NCI-H460 (cell line): Measurements from ENCODE around the gene UPP2. TPM values are rescaled to one million over a fixed set of nuclear protein-coding genes. Genes with fewer than 3 reads are reported as not detected.
A peak's percentile ranks its signal among the peaks of the same experiment; 100 is the strongest.

ENCODE experiments used
- DNase-seq: peaks from one replicate; pipeline ENCODE4 v3.0.0-alpha.2; 2016; ENCODE audit warnings: low read depth; ENCODE audit errors: extremely low read depth
- total RNA-seq: library from RNA; depleted of rRNA; stranded (reverse); fragments of >200 nt; shearing (Covaris generic); gene quantifications from 2 replicates; pipeline ENCODE4 v1.2.3, GENCODE V29; 2014

The UPP2 gene
- total RNA-seq, 1 experiment from 2014 or later, result not detected

DNA sequence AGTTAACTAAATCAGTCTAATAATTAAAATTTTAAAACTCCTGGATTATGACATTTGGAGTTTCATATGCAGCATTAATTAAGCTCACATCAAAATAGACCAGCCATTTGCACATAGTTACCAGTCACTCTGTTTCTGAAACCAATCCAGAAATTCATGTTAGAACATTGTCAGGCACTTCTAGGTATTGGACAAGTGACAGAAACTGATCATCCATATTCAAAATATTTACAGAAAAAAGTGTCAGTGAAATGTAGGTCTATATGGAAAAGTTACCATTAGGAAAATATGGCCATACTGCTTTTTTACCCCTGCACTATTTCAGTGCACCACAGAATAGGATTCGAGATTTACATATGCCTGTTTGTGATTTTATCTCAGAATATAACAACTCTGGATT, 33.4 kb downstream of the UPP2 start:
- no peak for DNase-seq

DNA sequence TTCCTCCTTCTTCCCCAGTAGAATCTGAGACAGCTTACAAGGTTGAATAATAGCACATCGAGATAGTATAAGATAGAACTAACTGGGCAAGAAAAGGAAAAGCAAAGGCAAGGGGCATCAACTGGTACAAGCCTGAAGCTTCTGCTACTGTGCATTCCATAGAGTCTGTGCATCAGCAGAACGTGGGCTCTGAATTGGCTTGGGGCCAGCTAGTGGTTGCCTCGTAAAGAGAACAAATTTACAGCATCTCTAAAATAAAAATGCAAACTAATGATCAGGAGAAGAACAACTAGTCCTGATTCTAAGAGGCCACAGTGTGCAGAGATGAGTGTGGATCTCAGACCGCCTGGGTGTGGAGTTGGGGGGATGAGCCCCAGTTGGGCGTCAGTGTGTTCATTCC, 36.6 kb downstream of the UPP2 start:
- no peak for DNase-seq

DNA sequence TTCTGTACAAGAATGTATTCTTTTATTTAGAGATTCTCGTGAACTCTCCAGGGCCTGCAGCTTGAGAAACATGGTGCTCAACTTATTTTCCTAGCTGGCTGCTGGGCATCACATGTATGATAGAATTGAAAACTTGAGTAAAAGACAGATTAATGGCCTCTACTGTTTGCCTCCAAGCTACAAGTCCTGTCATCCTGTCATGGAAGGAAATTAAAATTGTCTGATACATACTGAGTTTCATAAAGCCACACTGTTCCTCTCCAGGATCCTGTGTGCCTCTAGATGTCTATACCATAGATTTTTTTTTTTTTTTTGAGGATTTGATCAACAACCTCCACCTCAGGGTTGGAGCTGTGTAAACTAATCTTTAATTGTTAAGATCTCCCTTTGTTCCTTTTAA, 38.5 kb downstream of the UPP2 start:
- no peak for DNase-seq

DNA sequence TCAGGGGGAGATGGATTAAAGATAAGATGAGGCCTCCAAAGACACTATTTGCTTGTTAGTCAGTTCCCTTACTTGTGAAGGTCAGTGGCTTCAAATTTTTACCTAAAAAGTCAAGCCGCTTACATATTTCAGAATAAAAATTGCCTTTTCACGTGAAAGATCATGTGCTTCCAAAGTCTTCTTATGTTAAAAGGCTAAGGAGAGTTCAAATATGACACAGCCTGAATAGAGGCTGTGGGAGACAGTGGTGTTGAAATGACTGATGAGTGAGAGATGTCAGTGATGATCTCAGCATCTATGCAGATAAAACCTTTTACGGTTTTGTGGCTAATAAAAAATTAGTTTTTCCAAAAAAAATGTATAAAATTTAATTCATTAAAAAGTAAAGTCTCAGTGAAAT, 40.5 kb downstream of the UPP2 start:
- no peak for DNase-seq

DNA sequence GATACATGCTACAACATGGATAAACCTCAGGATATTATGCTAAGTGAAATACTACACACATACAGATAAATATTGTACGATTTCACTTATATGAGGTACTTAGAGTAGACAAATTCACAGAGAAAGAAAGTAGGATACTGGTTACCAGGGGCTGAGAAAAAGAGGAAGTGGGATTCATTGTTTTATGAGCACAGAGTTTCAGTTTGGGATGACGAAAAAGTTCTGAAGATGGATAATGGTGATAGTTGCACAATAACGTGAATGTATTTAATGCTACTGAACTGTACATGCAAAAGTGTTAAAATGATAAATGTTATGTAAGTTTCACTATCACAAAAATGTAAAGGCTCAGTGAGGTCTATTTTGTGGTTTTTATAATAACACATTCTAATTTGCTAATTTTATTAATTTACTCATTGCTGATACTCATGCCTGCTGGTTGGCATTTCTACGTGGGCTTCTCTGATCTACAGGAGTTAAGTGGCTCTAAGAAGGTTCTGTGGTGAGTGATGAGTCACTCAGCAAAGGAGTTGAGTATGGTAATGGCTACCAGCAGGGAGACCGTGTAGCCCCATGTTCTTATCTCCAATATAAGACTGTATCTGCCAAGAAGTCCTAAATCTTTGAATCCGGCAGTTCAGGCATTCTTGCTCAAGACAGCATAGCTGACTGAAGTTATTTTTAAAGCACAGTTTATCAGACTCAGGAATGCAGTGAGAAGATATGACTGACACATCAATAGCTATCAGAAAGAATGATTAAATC, 41.1 kb downstream of the UPP2 start:
- no peak for DNase-seq

DNA sequence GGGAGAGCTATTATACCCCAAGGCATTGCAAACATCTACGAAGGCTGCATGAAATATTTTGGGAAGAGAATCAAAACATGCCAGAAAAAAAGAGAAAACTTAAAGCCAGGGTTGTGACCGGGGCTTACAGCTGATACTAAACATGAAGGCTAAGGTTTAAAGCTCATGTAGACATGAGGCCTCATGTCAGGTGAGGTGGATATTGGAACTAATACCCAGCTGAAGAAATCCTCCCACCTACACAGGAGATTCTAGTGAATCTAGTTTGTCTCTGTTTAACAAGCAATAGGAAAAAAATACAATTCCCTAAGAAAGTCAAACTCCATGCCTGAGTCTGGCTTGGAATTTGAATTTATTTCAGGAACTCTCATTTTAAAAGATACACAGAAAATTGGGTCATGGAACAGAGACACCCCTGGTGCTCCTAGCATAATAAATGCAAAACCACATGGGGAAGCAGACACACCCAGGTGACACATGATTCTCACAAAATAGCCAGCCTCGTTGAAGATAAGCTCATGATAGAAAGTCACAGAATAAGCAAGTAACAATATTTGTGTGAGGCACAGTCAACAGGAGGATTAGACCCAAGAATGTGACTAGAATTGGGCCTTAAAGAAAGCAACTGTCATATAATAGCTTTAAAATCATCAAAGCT, 42.2 kb downstream of the UPP2 start:
- DNase-seq, result no peak

DNA sequence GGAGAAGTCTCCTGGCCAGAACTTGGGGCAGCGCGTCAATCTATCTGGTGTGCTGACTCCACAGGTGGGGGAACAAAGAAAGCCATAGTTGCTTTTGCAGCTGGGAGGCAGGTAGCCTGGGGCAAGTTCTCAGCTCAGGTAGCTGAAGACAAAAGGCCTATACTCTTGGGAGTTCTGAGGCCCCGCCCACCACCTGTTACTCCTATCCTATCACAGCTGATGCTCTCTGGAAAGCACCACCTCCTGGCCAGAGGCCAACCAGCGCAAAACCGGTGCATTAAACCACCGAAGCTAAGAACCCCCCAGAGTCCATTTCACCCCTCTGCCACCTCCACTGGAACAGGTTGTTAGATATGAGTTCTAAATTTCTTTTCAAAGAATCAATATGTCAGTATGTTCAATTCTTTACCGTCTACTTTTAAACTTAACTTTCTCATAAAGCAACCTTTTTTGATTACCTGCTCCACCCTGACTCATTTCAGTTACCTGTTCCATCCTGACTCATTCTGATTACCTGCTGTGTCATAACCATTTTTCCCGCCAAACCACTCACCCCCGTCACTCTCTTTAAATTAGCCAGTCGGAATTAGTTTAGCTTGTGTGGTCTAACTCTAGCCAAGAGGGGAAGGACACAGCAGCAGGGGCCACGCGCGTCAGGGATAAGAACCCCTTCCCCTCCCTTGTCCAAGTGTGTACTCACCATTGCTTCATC, 43.4 kb downstream of the UPP2 start:
- DNase-seq, result no peak

DNA sequence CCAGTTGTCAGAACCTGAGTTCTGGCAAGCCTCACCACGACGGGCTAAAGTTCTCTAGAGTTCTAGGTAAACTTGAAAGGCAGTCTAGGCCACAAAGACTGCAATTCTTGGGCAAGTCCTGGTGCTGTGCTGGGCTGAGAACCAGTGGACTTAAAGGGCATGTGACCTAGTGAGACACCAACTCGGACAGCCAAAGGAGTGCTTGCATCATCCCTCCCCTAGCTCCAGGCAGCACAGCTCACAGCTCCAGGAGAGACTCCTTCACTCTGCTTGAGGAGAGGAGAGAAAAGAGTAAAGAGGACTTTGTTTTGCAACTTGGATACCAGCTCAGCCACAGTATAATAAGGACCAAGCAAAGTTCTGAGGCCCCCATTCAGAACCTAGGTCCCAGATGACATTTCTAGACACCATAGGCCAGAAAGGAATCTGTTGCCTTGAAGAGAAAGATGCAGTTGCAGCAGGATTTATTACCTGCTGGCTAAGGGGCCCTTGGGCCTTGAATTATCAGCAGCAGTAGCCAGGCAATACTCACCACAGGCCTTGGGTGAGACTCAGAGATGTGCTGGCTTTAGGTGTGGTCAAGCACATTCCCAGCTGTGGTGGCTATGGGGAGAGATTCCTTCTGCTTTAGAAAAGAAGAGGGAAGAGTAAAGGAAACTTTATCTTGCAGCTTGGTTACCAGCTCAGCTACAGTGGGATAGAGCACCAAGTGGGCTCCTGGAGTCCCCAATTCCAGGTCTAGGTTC, 51.8 kb downstream of the UPP2 start:
- DNase-seq, result no peak

DNA sequence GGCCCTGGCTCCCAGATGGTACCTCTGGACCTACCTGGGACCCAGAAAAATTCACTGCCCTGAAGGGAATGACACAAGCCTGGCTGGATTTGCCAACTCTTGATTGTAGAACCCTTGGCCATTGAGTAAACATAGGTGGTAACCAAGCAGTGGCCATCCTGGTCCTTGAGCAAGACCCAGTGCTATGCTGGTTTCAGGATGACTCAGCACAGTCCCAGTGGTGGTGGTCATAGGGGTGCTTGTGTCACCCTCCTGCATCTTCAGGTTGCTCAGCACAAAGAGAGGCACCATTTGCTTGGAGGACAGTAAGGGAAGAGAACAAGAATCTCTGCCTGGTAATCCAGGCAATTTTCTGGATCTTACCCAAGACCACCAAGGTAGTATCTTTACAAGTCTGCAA, 52.9 kb downstream of the UPP2 start:
- DNase-seq, result no peak

DNA sequence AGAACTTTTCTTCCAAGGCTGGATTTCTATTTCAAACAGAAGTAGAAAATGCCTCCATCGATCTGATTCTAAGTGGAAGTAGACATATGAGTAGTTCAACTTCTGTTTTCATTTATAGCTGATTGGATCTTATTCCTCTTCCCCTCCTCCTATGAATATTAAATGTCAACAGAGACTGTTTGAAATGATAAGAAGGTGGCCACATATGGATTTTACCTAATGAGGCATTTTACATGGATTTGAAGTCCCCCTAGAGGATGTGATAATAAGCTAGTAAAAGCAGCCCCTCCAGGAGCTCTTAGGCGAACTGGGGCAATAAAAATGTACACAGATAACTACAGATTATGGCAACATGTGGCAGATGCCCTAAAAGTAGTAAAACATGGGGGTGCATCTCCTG, 71.0 kb downstream of the UPP2 start:
- DNase-seq, result no peak

DNA sequence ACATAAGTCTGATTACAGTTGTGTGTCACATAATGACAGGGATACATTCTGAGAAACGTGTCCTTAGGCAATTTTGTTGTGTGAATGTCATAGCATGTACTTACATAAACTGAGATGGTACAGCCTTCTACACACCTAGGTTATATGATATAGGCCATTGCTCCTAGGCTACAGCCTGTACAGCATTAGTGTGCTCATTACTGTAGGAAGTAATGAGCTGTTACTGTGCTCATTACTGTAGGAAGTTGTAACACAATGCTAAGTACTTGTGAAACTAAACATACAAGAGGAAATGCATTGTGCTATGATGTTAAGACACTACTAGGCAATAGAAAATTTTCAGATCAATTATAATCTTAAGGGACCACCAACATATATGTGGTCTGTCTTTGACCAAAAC, 72.8 kb downstream of the UPP2 start:
- no peak for DNase-seq

DNA sequence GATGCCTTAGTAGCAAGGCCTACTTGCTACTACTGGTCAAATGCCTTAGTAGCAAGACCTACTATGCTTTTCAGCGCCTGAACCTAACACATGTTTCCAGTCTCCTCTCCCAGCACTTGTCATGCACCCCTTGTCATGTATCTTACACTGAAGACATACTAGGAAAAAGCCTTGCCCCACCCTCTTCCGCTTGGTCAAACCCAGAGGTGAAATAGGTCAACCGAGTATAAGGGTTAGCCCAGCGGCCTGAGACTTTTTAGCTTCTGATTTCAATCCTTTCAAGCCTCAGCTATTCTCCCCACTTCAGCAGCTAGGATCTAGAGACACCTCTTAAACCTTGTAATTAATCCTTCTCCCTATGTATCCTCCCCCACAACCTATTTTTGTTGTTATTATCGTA, 73.3 kb downstream of the UPP2 start:
- no peak for DNase-seq

DNA sequence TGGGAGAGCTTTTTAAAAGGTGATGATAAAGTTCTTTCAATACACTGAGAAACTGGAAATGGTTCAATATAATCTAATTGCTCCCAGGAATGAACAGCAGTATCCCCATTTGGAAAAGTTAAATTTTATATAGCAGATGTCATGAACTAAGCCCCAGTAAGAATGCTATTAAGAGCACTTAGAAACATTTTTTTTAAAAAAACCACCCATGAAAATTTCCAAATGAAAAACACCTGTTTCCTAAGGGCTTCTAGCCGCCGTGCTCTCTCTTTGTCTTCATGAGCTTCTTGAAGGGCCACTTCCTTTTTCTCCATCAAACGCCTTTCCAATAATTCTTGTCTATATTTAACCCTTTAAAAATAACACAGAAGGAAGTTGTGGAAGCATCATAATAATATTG, 77.0 kb downstream of the UPP2 start:
- no peak for DNase-seq

DNA sequence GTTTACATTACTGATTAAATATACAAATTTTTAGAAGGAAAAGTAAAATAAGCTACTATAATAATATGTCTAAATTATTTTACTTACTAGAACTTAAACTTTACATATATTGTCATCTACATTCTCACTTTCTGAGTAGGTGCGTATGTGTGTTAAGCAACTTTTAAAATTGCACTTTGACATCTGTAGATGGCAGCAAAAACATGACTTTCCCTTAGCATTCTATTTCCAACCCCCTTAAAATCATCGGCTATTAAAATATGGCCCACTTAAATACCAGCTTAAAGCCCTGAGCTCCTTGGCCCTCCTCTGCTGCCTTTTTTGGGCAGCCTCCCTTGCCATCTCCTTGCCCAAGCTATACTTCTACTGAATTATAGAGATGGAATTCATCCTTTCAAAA, 78.0 kb downstream of the UPP2 start:
- DNase-seq, result peak; percentile 8

DNA sequence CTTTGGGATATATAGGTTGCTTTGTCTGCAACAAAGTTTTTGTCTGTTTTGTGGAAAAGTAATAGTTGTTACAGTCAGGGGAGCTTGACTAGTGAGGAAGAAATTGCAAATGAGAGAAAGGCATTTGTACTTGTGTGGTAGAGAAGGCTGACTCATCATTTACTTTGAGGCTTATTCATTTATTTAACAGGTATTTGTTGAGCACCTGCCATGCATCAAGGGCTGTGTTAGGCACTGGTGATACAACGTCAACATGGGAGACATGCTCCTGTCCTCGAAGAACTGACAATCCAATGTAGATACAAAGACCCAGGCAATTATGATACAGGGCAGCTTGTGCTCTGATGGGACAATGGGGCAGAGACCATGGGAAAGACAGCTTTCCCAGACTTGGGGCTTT, 79.5 kb downstream of the UPP2 start:
- no peak for DNase-seq

DNA sequence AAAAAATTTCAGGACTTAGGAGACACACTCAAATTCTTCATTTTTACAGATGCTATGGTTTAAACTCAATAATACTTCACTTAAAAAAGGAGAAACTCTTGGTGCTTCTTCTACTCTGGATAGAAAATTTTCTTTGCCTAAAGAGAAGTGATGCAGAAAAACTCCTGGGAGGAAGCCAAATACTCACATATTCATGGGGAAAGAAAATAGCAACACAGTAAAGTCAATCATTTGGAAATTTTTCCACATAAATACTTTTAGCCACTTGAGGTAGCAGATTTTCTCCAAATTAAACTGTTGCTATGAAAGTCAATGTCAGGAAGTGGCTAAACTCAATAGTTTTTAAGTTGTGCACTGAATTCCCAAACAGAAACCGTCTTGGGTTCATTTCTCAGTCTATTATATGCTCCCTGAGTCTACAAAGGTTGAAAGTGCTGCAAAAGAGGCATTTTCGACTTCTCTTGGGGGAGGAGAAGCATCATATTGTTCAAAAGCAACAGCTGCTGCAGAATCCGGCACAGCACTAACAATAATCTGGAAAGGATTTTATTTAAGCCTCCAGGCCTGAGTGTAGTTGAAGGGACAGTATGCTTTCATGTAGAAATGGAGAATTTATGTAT, 81.1 kb downstream of the UPP2 start:
- no peak for DNase-seq

DNA sequence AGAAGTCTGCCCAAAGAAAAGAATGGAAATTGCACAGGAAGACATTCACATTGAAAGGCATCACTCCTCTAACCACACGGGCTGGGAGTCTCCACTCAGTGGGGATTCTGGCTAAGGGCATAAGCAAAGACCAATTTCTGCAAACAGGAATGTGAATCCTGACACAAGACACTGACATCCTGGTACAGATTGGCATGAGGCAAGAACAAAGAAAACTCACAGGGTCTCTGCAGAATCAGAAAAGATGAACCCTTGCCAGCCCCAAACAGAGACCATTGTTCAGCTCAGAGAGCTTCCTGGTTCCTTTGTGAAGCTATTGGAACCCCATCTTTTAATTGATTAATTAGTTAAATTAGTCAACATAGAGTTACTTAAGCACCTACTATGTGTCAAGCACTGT, 82.3 kb downstream of the UPP2 start:
- DNase-seq, result no peak

DNA sequence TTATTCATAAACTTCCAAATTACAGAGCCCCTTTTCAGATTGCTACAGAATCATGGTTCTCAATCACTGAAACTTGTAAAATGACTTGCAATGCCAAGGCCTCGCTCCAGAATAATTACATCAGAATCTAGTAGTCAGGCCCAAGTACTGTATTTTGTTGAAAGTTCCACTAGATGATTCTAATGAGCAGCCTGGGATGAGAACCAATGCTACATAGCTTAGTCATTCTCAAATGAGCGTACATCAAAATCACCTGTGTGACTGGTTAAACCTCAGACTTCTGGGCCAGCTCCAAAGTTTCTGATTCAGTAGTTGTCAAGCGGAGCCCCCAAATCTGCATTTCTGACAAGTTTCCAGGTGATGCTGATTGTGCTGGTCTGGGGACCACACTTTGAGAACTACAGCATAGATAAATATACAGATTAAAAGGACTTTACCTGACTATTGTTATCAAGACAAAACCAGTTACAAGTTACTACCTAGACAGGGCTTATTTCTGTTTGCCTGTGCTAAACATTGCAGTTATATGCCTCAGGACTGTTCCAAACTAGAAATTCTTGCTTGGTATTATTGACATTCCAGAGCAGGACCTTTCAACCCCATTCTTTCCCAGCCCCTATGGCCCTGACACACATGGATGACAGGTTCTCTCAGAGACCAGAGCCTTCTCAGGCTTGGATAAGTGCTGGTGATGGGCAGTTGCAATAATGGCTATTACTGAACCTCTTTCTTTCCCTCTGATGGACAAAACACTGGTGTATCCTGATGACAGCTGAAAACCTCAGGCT, 83.1 kb downstream of the UPP2 start:
- no peak for DNase-seq
